Thymus (tissue), 11 donors: ENCODE measurements around the gene C3orf20. TPM values are rescaled to one million over a fixed set of nuclear protein-coding genes. Genes with fewer than 3 reads are reported as not detected.

Experiments used
- DNase-seq, 9 donors: peaks; one replicate each; pipeline ENCODE4 v3.0.0-alpha.2; 2013; ENCODE audit warnings: low spot score in 9 of 9, low read depth in 6 of 9, missing footprints in 1 of 9
- H3K27ac ChIP-seq, 2 donors: one replicate each; pipeline ENCODE4 v1.5.1; 2013; ENCODE audit warnings: control low read depth in 1 of 2, low read depth in 1 of 2, low read length in 1 of 2, mild to moderate bottlenecking in 1 of 2, moderate library complexity in 1 of 2
- H3K27me3 ChIP-seq, 2 donors: one replicate each; pipeline ENCODE4 v1.5.1; 2013; ENCODE audit warnings: low read length in 1 of 2; ENCODE audit not compliant: control insufficient read depth in 2 of 2, insufficient read depth in 1 of 2
- H3K36me3 ChIP-seq, 2 donors: one replicate each; pipeline ENCODE4 v1.5.1; 2013; ENCODE audit warnings: low read length in 1 of 2, mild to moderate bottlenecking in 1 of 2, moderate library complexity in 1 of 2; ENCODE audit not compliant: control insufficient read depth in 2 of 2, insufficient read depth in 2 of 2
- H3K4me1 ChIP-seq, 2 donors: one replicate each; pipeline ENCODE4 v1.5.1; 2013; ENCODE audit warnings: low read length in 2 of 2; ENCODE audit not compliant: control insufficient read depth in 2 of 2, insufficient read depth in 2 of 2
- H3K4me3 ChIP-seq, 2 donors: one replicate each; pipeline ENCODE4 v1.5.1; 2013; ENCODE audit warnings: low read length in 2 of 2, control low read depth in 1 of 2, mild to moderate bottlenecking in 1 of 2
- H3K9me3 ChIP-seq, 2 donors: one replicate each; pipeline ENCODE4 v1.5.1; 2013; ENCODE audit warnings: low read length in 1 of 2, mild to moderate bottlenecking in 1 of 2; ENCODE audit not compliant: control insufficient read depth in 2 of 2, insufficient read depth in 1 of 2
- WGBS: extraction: QIAGEN DNeasy Blood & Tissue Kit; methylation state at CpG from one replicate; pipeline ENCODE4 v1.1.7; 2013; 5-methylcytosine and 5-hydroxymethylcytosine counted together
- polyA plus RNA-seq: library from polyadenylated mRNA; stranded (reverse); fragments of 200-250 nt; gene quantifications from one replicate; pipeline ENCODE4 v1.2.3, GENCODE V29; 2013
- total RNA-seq: library from RNA; stranded (reverse); fragments of 120-200 nt; gene quantifications from one replicate; pipeline ENCODE4 v1.2.4, GENCODE V29; 2013
- donor health status: healthy.

Gene C3orf20
- total and polyA plus RNA-seq, 2 donors: 0.02 TPM; not detected in 1

DNA sequence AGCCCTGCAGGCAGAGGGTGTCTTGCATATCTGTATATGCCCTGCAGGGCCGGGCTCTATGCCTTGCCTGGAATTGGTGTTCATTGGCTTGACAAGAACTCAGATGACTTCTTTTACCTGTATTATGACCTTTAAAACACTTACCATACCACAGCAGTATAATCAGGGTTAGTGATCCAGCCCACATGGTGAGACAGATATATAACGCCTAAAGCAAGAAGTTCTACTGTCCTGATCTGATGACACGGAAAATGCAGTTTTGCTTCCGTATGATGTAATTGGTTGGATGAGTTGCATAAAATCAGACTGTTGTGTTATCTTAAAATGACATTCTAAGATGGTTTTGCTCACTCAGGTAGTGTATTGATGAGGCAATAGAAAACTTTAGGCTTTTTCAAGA, 14.0 kb upstream of the C3orf20 start:
- Histone ChIP-seq H3K9me3 (no peaks in the 10 kb centered on the region), H3K36me3 (peaks cover 86 to 97% of the 10 kb centered on the region in 2 donors), H3K27ac (no peak overlapping the region), H3K27me3 (no peaks in the 10 kb centered on the region), H3K4me1 (no peaks in the 10 kb centered on the region), H3K4me3 (no peak overlapping the region)
- WGBS: 87% methylated on average over 4 of the region's 4 CpGs
- DNase-seq: no peak

DNA sequence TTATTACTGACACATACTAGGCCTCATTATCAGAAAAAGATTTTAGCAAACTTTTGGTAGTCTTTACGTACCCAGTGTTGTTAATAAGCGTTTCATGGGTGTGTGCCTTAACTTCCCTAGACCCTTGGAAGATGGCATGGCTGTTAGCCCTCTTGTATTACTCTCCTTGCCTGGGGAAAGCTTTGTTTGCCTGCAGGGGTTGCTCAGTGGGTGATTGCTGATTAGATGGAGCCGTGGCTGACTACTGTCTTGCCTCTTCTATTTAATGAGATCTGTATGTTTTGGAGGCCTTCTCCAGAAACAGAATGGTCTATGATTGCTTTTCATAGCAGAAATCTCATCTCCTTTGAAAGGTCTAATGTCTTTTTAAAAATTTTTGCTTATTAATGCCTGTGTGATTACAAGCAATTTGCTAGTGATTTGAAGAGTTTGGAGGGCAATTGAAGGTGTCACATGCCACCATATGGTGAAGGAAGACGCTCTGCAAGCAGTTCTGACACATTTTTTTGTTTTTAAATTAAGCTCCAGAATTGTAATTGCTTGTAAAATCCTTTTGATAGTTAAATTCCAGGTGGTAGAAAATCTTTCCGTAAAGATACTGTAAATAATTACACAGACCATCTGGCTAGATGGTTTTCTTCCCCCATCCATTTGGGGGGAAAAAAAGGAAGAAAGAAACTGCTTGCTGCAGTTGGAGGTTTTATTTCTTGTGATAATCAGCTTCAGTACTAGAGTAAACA, 11.4 kb upstream of the C3orf20 start:
- Histone ChIP-seq H3K27me3 (no peaks in the 10 kb centered on the region), H3K27ac (no peak overlapping the region), H3K4me1 (no peaks in the 10 kb centered on the region), H3K4me3 (no peak overlapping the region), H3K36me3 (peaks cover 85 to 94% of the 10 kb centered on the region in 2 donors), H3K9me3 (no peaks in the 10 kb centered on the region)
- WGBS: 97% methylated on average over 5 of the region's 5 CpGs
- no peak for DNase-seq

DNA sequence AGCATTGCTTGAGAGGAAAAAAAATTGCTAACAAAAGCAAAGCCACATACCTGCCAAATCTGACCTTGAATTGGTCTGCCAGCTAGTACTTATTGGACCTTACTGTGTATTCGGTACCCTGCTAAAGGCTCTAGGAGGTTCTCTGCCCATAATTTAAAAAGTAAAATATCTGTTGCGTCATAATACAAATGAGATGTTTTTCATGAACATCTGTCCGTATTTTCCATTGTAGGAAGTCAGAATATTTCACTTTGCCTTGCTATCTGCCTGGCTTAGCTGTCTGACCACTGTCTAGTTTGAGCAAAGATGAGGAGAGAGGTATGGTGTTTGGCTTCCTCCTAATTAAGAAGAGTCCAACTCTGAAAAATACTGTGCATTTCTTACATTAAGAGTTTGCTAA, 10.8 kb upstream of the C3orf20 start:
- H3K4me1 ChIP-seq: no peaks in the 10 kb centered on the region
- H3K27me3 ChIP-seq: no peaks in the 10 kb centered on the region
- no peak overlapping the region for H3K4me3 ChIP-seq
- H3K27ac ChIP-seq: no peak overlapping the region
- H3K36me3 ChIP-seq: peaks cover 86 to 95% of the 10 kb centered on the region in 2 donors
- H3K9me3 ChIP-seq: no peaks in the 10 kb centered on the region
- no peak for DNase-seq
- 98% methylated on average over 3 of the region's 3 CpGs for WGBS

DNA sequence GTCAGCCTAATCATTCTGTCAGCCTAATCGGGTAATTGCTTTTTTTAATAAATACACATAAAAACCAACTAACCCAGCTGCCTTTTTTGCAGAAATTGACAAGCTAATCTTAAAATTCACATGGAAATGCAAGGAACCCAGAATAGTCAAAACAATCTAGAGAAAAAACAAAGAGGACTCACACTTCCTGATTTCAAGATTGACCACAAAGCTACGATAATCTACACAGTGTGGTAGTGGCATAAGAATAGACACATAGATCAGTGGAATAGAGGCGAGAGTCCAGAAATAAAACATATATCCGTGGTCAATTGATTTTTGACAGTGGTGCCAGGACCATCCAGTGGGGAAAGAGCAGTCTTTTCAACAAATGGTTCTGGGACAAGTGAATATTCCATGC, 2.4 kb upstream of the C3orf20 start:
- WGBS: 87% methylated on average over 4 of the region's 4 CpGs
- H3K4me3 ChIP-seq: no peak overlapping the region
- DNase-seq: no peak
- H3K36me3 ChIP-seq: peaks cover 37 to 55% of the 10 kb centered on the region in 2 donors
- H3K27ac ChIP-seq: no peak overlapping the region
- no peaks in the 10 kb centered on the region for H3K4me1 ChIP-seq
- no peaks in the 10 kb centered on the region for H3K27me3 ChIP-seq
- H3K9me3 ChIP-seq: no peaks in the 10 kb centered on the region

DNA sequence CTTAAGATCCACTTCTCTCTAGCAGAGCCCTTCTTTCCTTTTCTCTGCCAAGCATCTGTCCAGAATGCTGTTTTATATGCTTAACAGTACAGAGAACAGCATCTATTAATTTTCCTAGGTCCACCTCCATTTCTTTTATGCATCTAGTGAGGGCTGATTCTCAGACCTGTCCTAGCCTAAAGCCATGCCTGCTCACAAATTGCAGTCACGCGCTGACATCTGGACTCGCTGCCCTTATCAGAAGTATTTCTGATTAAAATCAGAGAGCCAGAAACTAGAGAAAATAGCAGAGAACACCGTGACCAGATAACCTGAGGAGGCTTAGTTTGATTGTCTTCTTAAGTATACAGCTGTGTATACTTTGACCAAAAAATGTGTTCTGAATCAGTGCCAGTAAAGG, 1.9 kb downstream of the C3orf20 start:
- no peaks in the 10 kb centered on the region for H3K27me3 ChIP-seq
- no peaks in the 10 kb centered on the region for H3K9me3 ChIP-seq
- no peak overlapping the region for H3K27ac ChIP-seq
- 97% methylated on average over 4 of the region's 4 CpGs for WGBS
- peaks cover 4 to 15% of the 10 kb centered on the region in 2 donors for H3K36me3 ChIP-seq
- DNase-seq: no peak
- no peaks in the 10 kb centered on the region for H3K4me1 ChIP-seq
- no peak overlapping the region for H3K4me3 ChIP-seq

DNA sequence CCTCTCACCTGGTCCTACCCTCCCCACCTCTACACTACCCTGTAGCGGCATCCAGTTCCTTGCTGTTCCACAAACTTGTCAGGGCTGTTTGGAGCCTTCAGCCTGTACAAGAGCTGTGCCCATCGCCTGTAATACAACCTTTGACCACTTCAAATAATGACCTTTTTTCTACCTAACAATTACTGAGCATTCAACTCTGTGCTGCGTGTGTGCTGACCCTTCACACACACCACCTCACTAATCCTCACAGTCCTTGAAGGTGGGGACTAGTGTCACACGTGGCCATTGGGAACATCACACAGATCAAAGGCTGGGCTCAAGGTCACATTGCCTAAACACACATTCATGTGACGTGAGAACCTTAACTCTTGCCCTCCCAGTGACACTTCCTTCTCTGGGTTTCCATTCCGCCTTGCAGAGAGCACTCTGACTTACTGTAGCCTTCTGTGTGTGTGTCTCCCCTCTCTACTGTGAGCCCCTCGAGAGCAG, 3.1 kb downstream of the C3orf20 start:
- no peak for DNase-seq
- no peak overlapping the region for H3K27ac ChIP-seq
- H3K9me3 ChIP-seq: no peaks in the 10 kb centered on the region
- no peaks in the 10 kb centered on the region for H3K4me1 ChIP-seq
- peaks cover 0 to 5% of the 10 kb centered on the region in 2 donors for H3K36me3 ChIP-seq
- WGBS: 90% methylated on average over 7 of the region's 7 CpGs
- H3K27me3 ChIP-seq: no peaks in the 10 kb centered on the region
- H3K4me3 ChIP-seq: no peak overlapping the region

DNA sequence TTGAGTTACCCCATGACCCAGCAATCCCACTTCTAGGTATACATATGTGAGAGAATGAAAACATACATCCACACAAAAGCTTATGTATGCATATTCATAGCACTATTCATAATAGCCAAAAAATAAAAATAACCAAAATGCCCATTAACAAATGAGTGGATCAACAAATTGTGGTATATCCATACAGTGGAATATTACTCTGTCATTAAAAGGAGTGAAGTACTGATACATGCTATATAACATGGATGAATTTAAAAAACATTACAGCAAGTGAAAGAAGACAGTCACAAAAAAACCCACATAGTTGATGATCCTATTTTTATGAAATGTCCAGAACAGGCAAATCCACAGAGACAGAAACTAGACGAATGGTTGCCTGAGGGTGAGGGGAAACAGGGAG, 5.2 kb downstream of the C3orf20 start:
- no peak for DNase-seq
- H3K4me1 ChIP-seq: no peaks in the 10 kb centered on the region
- H3K27me3 ChIP-seq: no peaks in the 10 kb centered on the region
- WGBS: 97% methylated on average over 1 of the region's 1 CpG
- H3K4me3 ChIP-seq: no peak overlapping the region
- H3K9me3 ChIP-seq: no peaks in the 10 kb centered on the region
- H3K36me3 ChIP-seq: peaks cover 0 to 5% of the 10 kb centered on the region in 2 donors
- H3K27ac ChIP-seq: no peak overlapping the region

DNA sequence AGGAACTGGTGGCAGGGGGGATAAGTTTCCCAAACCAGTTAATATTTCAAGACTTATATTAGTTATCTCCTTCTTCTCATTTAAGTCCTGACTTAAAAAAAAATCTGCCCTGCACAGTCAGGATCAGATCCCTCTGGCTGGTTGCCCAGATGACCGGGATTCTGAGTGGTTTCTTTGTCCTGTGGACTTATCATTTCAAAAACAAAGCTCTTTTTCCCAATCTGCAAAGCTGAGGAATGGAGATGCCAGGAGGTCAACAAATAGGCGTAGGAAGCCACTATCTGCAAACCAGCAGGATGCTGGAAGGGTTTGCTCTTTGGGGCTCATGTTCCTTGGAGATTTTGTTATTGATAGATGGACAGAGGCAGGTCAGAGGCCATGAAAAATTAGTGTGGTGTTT, 5.8 kb downstream of the C3orf20 start:
- DNase-seq: no peak
- Histone ChIP-seq H3K9me3 (no peaks in the 10 kb centered on the region), H3K27me3 (no peaks in the 10 kb centered on the region), H3K27ac (no peak overlapping the region), H3K36me3 (peaks cover 0 to 5% of the 10 kb centered on the region in 2 donors), H3K4me1 (no peaks in the 10 kb centered on the region), H3K4me3 (no peak overlapping the region)
- 95% methylated on average over 2 of the region's 2 CpGs for WGBS

DNA sequence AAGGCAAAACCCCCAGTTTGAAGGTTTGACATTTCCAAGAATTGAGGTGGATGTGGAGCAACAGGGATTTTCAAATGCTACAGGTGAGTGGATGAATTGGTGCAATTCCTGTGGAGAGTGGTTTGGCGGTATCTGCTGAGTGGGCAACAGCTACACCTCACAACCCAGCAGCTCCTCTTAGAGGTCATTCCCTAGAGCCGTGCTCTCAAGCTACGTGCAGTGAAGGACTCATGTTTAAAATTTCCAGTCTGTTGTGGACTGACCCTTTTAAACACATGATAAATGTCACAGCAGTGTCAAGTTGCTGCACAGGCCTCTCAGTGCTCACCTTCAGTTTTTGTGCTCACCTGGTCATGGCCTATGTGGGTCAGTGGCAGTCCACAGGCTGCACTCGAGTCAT, 9.5 kb downstream of the C3orf20 start:
- no peaks in the 10 kb centered on the region for H3K27me3 ChIP-seq

More for the DNA sequence above, 9.5 kb downstream of the C3orf20 start:
- H3K4me1 ChIP-seq: peaks cover 3 to 13% of the 10 kb centered on the region in 2 donors
- DNase-seq: no peak
- H3K36me3 ChIP-seq: no peaks in the 10 kb centered on the region
- 97% methylated on average over 4 of the region's 4 CpGs for WGBS
- no peak overlapping the region for H3K27ac ChIP-seq
- peaks cover 0 to 5% of the 10 kb centered on the region in 2 donors for H3K9me3 ChIP-seq
- H3K4me3 ChIP-seq: no peak overlapping the region
